Measurements from ENCODE around the gene VASH2.

- TF ChIP-seq EZH2 (IDR thresholded peaks at IDR 0.05; ENCODE audit: borderline replicate concordance, low read length) (no peak), CTCF (IDR thresholded peaks at IDR 0.05; ENCODE audit: low read length) (no peak)
Observed at GRCh38 chr1:212920246-212920645, 30.1 kb upstream of the VASH2 start.

Data from OCI-LY1 (cell line).